Chondrocyte (in vitro differentiated cells): Measurements from ENCODE around the gene KMT5C. TPM values are rescaled to one million over a fixed set of nuclear protein-coding genes. Genes with fewer than 3 reads are reported as not detected.

Experiments used
- DNase-seq: peaks from one replicate; pipeline ENCODE4 v3.0.0; 2021; ENCODE audit warnings: mixed read lengths, low spot score
- H3K27ac Mint-ChIP-seq: one replicate; pipeline ENCODE4 v1.8.0; 2021; ENCODE audit warnings: mild to moderate bottlenecking, moderate library complexity, mixed read lengths; ENCODE audit not compliant: unreplicated experiment
- H3K27me3 Mint-ChIP-seq: 2 replicates; pipeline ENCODE4 v1.8.0; 2021; ENCODE audit warnings: low read depth, mixed read lengths
- H3K36me3 Mint-ChIP-seq: 2 replicates; pipeline ENCODE4 v1.8.0; 2021; ENCODE audit warnings: low read depth, mixed read lengths
- H3K4me1 Mint-ChIP-seq: 2 replicates; pipeline ENCODE4 v1.8.0; 2021; ENCODE audit warnings: low read depth, mild to moderate bottlenecking, mixed read lengths
- H3K4me3 Mint-ChIP-seq: one replicate; pipeline ENCODE4 v1.8.0; 2021; ENCODE audit warnings: mild to moderate bottlenecking, moderate library complexity, mixed read lengths; ENCODE audit not compliant: unreplicated experiment
- H3K9me3 Mint-ChIP-seq: 2 replicates; pipeline ENCODE4 v1.8.0; 2021; ENCODE audit warnings: low read depth, mixed read lengths
- total RNA-seq: library from RNA; stranded (reverse); gene quantifications from 3 replicates; pipeline ENCODE4 v1.2.1, GENCODE V29; 2021
- TF ChIP-seq, protein P1 (sequence below): fragments of 200-600 bp; sonication (generic); IDR thresholded peaks from 2 replicates; pipeline ENCODE4 v1.5.0; 2021; ENCODE audit warnings: antibody characterized with exemption, mild to moderate bottlenecking, moderate library complexity

Gene KMT5C
- total RNA-seq, 1 donor from 2014 or later = 9.5 TPM

DNA sequence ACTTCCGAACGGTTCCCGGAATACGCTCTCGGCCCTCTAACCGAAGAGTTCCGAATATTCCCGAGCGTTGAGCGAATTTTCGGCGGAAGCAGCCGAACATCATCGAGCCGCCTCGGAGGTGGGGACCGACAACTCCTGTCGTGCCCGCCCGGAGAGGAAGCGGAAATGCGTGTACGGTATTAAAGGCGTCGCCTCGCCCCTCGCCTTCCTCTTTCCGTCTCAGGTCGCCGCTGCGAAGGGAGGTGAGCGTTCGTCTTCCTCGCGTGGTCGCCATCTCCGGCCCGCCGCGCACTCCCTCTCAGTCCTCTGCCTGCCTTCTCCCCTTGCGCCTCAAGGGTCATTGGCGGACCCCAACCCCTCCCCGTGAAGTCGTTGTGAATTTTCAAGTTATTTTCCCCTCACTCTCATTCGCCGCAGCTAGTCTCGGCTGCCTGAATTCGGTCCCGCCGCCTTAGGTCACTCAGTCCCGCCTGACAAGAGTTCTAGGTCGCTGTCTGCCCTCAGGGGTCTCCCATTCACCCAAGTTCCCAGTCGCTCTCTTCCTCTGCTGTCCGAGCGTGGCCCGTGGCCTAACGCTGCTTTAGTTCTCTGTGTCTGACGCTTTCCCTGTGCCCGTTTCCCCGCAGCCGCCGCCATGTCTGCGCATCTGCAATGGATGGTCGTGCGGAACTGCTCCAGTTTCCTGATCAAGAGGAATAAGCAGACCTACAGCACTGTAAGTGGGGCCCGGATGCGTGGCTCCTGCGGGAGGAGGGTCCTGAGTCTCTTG is 46.2 kb downstream of the KMT5C start, which contains the start of gene RPL28:
Gene RPL28, plus strand, starts transcription at position 209 of the 769 bp plus-strand sequence. Its CDS starts 426 bp downstream, at position 635.
- Mint-ChIP-seq H3K9me3 (no peaks in the 10 kb centered on the region), H3K27ac (peak within 1 kb of the TSS; percentile 99), H3K36me3 (peaks cover 21% of the 10 kb centered on the region), H3K4me3 (peak within 1 kb of the TSS; percentile 99), H3K27me3 (no peaks in the 10 kb centered on the region), H3K4me1 (peaks cover 55% of the 10 kb centered on the region)
- DNase-seq = peak; percentile 98
- TF ChIP-seq, protein P1, sequence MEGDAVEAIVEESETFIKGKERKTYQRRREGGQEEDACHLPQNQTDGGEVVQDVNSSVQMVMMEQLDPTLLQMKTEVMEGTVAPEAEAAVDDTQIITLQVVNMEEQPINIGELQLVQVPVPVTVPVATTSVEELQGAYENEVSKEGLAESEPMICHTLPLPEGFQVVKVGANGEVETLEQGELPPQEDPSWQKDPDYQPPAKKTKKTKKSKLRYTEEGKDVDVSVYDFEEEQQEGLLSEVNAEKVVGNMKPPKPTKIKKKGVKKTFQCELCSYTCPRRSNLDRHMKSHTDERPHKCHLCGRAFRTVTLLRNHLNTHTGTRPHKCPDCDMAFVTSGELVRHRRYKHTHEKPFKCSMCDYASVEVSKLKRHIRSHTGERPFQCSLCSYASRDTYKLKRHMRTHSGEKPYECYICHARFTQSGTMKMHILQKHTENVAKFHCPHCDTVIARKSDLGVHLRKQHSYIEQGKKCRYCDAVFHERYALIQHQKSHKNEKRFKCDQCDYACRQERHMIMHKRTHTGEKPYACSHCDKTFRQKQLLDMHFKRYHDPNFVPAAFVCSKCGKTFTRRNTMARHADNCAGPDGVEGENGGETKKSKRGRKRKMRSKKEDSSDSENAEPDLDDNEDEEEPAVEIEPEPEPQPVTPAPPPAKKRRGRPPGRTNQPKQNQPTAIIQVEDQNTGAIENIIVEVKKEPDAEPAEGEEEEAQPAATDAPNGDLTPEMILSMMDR = no peak

DNA sequence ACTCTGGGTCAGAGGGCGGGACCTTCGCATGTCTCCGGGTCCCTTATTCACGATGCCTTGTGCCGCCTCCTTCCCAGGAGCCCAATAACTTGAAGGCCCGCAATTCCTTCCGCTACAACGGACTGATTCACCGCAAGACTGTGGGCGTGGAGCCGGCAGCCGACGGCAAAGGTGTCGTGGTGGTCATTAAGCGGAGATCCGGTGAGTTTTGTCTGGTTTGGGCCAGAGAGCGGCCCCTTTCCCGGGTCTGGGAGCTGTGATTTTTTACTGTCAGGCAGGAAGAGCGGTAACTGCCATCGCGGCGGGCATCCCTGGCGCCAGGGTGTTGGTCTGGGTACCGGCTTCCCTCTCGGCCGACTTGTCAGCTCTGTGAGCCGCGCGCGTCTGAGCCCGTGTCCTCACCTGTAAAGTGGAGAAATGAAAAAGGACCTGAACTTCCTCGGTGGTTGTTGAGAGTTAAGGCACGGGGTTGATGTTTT is 46.9 kb downstream of the KMT5C start:
- H3K4me3 Mint-ChIP-seq = peak overlapping the region; percentile 99
- no peaks in the 10 kb centered on the region for H3K27me3 Mint-ChIP-seq
- peak overlapping the region; percentile 99 for H3K27ac Mint-ChIP-seq
- H3K9me3 Mint-ChIP-seq = no peaks in the 10 kb centered on the region
- peaks cover 56% of the 10 kb centered on the region for H3K4me1 Mint-ChIP-seq
- DNase-seq = no peak
- peaks cover 21% of the 10 kb centered on the region for H3K36me3 Mint-ChIP-seq
- TF ChIP-seq, protein P1 = peak; percentile 8

DNA sequence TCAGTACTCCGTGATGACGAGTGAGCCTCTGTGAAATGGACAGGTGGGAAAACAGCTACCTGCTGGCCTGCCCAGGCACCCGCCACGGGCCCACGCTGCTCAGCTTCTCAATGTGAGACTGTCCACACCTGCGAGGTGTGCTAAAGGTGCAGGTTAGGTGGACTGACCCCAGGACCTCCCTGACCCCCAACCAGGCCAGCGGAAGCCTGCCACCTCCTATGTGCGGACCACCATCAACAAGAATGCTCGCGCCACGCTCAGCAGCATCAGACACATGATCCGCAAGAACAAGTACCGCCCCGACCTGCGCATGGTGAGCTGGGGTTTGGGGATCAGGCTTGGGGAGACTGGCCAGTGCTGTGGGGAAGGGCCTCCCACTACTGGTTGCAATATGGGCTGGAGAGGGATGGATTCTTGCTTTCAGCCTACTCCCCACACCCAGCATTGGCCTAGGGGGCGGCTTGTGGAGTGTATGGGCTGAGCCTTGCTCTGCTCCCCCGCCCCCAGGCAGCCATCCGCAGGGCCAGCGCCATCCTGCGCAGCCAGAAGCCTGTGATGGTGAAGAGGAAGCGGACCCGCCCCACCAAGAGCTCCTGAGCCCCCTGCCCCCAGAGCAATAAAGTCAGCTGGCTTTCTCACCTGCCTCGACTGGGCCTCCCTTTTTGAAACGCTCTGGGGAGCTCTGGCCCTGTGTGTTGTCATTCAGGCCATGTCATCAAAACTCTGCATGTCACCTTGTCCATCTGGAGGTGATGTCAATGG is 48.2 kb downstream of the KMT5C start:
- Mint-ChIP-seq H3K36me3 (peaks cover 21% of the 10 kb centered on the region), H3K27me3 (no peaks in the 10 kb centered on the region), H3K4me1 (peaks cover 63% of the 10 kb centered on the region), H3K27ac (no peak overlapping the region), H3K9me3 (no peaks in the 10 kb centered on the region), H3K4me3 (peak overlapping the region; percentile 99)
- DNase-seq = no peak
- TF ChIP-seq, protein P1 = no peak

DNA sequence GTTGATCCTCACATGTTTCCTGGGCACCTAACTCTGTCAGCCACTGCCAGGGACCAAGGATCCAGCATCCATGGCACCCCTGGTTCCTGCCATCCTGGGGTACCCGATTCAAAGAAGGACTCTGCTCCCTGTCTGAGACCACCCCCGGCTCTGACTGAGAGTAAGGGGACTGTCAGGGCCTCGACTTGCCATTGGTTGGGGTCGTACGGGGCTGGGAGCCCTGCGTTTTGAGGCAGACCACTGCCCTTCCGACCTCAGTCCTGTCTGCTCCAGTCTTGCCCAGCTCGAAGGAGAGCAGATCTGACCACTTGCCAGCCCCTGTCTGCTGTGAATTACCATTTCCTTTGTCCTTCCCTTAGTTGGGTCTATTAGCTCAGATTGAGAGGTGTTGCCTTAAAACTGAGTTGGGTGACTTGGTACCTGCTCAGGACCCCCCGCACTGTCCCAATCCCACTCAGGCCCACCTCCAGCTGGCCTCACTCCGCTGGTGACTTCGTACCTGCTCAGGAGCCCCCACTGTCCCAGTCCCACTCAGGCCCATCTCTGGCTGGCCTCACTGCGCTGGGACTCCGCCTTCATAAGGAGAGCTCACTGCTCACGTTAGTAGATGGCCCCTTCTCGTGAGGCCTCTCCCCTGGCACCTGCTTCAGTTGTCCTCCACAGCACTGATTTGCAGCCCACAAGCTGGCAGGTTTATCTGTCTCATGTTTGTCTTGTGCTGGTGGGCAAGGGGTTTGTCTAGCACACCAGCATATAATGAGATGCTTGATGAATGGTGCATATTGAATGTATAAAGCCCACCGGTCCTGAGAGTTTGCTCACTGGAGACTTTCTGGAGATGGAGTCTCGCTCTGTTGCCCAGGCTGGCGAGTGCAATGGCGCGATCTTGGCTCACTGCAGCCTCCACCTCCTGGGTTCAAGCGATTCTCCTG is 50.0 kb downstream of the KMT5C start:
- TF ChIP-seq, protein P1 = no peak
- Mint-ChIP-seq H3K36me3 (peaks cover 21% of the 10 kb centered on the region), H3K4me1 (peaks cover 60% of the 10 kb centered on the region), H3K4me3 (peak overlapping the region; percentile 36), H3K9me3 (no peaks in the 10 kb centered on the region), H3K27ac (peak overlapping the region; percentile 32), H3K27me3 (no peaks in the 10 kb centered on the region)
- no peak for DNase-seq
